HK-2 (cell line): Measurements from ENCODE around the gene PPARA.

Experiments
- DNase-seq: peaks from one replicate; pipeline ENCODE4 v3.0.0-alpha.2; 2018; ENCODE audit not compliant: unreplicated experiment

The PPARA gene

GRCh38 chr22:46274381-46274780 lies 124.1 kb downstream of the PPARA start:
- DNase-seq = no peak

- no peak for DNase-seq
Observed at GRCh38 chr22:46275455-46276122, 125.3 kb downstream of the PPARA start.

GRCh38 chr22:46276563-46276962 lies 126.2 kb downstream of the PPARA start:
- no peak for DNase-seq

- no peak for DNase-seq
Observed at GRCh38 chr22:46278656-46279645, 128.6 kb downstream of the PPARA start.

GRCh38 chr22:46280063-46280817 lies 129.9 kb downstream of the PPARA start:
- DNase-seq = no peak

GRCh38 chr22:46280999-46281623 lies 130.8 kb downstream of the PPARA start:
- DNase-seq = no peak

GRCh38 chr22:46281866-46282678 lies 131.7 kb downstream of the PPARA start:
- DNase-seq = no peak

- no peak for DNase-seq
Observed at GRCh38 chr22:46286006-46286405, 135.7 kb downstream of the PPARA start.

- DNase-seq = no peak
Observed at GRCh38 chr22:46286941-46287872, 136.9 kb downstream of the PPARA start.

GRCh38 chr22:46287873-46288751 lies 137.8 kb downstream of the PPARA start:
- no peak for DNase-seq

- no peak for DNase-seq
Observed at GRCh38 chr22:46288846-46289243, 138.5 kb downstream of the PPARA start.

- DNase-seq = no peak
Observed at GRCh38 chr22:46289244-46289891, 139.0 kb downstream of the PPARA start.

GRCh38 chr22:46290121-46290842 lies 140.0 kb downstream of the PPARA start:
- no peak for DNase-seq

- no peak for DNase-seq
Observed at GRCh38 chr22:46290843-46291785, 140.8 kb downstream of the PPARA start.

GRCh38 chr22:46292173-46292572 lies 141.8 kb downstream of the PPARA start:
- no peak for DNase-seq

- no peak for DNase-seq
Observed at GRCh38 chr22:46292732-46293131, 142.4 kb downstream of the PPARA start.
